ENCODE results near the gene GYPA.
"Not testable (repeated sequence)": the region's sequence is repeated elsewhere in the genome, so short reads cannot be mapped to it uniquely, and the experiment has no call there.

GYPA gene

GRCh38 chr4:144140594-144141295, at the start of gene GYPA:
Gene GYPA (minus strand): TSS chr4:144140718. CDS start chr4:144140635, 83 bp downstream.
- DNase-seq = not testable (repeated sequence)

- no peak for DNase-seq
These were observed 49.5 kb upstream of the GYPA start for GRCh38 chr4:144190009-144190408.

- DNase-seq = no peak
These were observed 48.6 kb upstream of the GYPA start for GRCh38 chr4:144189121-144189520.

GRCh38 chr4:144185086-144185485, 44.6 kb upstream of the GYPA start:
- DNase-seq = no peak

GRCh38 chr4:144183165-144183564, 42.6 kb upstream of the GYPA start:
- DNase-seq = no peak

- no peak for DNase-seq
These were observed 40.9 kb upstream of the GYPA start for GRCh38 chr4:144181391-144181790.

GRCh38 chr4:144179152-144179739, 38.7 kb upstream of the GYPA start:
- no peak for DNase-seq

GRCh38 chr4:144178414-144178813, 37.9 kb upstream of the GYPA start:
- no peak for DNase-seq

GRCh38 chr4:144176476-144176875, 36.0 kb upstream of the GYPA start:
- DNase-seq = no peak

- no peak for DNase-seq
These were observed 34.0 kb upstream of the GYPA start for GRCh38 chr4:144174401-144175067.

- DNase-seq = no peak
These were observed 31.2 kb upstream of the GYPA start for GRCh38 chr4:144171697-144172096.

- no peak for DNase-seq
These were observed 28.7 kb upstream of the GYPA start for GRCh38 chr4:144169211-144169610.

- DNase-seq = no peak
These were observed 13.5 kb upstream of the GYPA start for GRCh38 chr4:144154044-144154443.

GRCh38 chr4:144142690-144143326, 2.3 kb upstream of the GYPA start:
- DNase-seq = not testable (repeated sequence)

- no peak for DNase-seq
These were observed 975 bp upstream of the GYPA start for GRCh38 chr4:144141493-144141892.

GRCh38 chr4:144139991-144140390, 527 bp downstream of the GYPA start:
- not testable (repeated sequence) for DNase-seq

GRCh38 chr4:144139547-144139946, 971 bp downstream of the GYPA start:
- DNase-seq = not testable (repeated sequence)

- DNase-seq = not testable (repeated sequence)
These were observed 2.3 kb downstream of the GYPA start for GRCh38 chr4:144138239-144138638.

GRCh38 chr4:144137137-144137931, 3.2 kb downstream of the GYPA start:
- not testable (repeated sequence) for DNase-seq

GRCh38 chr4:144136189-144136588, 4.3 kb downstream of the GYPA start:
- DNase-seq = not testable (repeated sequence)

- DNase-seq = not testable (repeated sequence)
These were observed 10.4 kb downstream of the GYPA start for GRCh38 chr4:144130167-144130566.

- DNase-seq = not testable (repeated sequence)
These were observed 11.1 kb downstream of the GYPA start for GRCh38 chr4:144129336-144129875.
